Thoracic aorta (tissue), 2 donors: ENCODE measurements around the gene KIAA1755. TPM values are rescaled to one million over a fixed set of nuclear protein-coding genes. Genes with fewer than 3 reads are reported as not detected.

Experiments
- ATAC-seq: fragments of 150-250 bp; one replicate; pipeline ENCODE4 v1.8.0; 2017; ENCODE audit warnings: low read depth; ENCODE audit not compliant: insufficient number of reproducible peaks, low FRiP score
- DNase-seq: peaks from one replicate; pipeline ENCODE4 v3.0.0-alpha.2; 2020; ENCODE audit warnings: low spot score
- H3K27ac ChIP-seq, 2 donors: fragments of 200-600 bp; sonication (generic); 1 replicate in 1 of 2; 2 replicates in 1 of 2; pipeline ENCODE4 v1.5.1; 2016; ENCODE audit warnings: mild to moderate bottlenecking in 2 of 2, moderate library complexity in 2 of 2
- H3K27me3 ChIP-seq: fragments of 200-600 bp; sonication (generic); replicated peaks from 2 replicates; pipeline ENCODE4 v1.6.0; 2016; ENCODE audit warnings: mild to moderate bottlenecking; ENCODE audit not compliant: insufficient read depth
- H3K36me3 ChIP-seq: fragments of 200-600 bp; sonication (generic); one replicate; pipeline ENCODE4 v1.5.1; 2016
- H3K4me1 ChIP-seq, 2 donors: fragments of 200-600 bp; sonication (generic); 1 replicate in 1 of 2; 2 replicates in 1 of 2; pipeline versions ENCODE4 v1.5.1 to v1.6.0; 2016; ENCODE audit warnings: low read depth in 2 of 2, mild to moderate bottlenecking in 1 of 2; ENCODE audit not compliant: control insufficient read depth in 1 of 2
- H3K4me3 ChIP-seq: fragments of 200-600 bp; sonication (generic); 2 replicates; pipeline ENCODE4 v1.5.1; 2016; ENCODE audit warnings: mild to moderate bottlenecking
- H3K9me3 ChIP-seq: fragments of 200-600 bp; sonication (generic); 2 replicates; pipeline ENCODE4 v1.5.1; 2016
- total RNA-seq, 2 donors: library from RNA; depleted of rRNA; stranded (reverse); fragments of >200 nt; gene quantifications; one replicate each; pipeline versions ENCODE4 v1.1.0 to v1.2.3, GENCODE V29; 2016
- TF ChIP-seq, protein P1 (sequence below): fragments of 200-600 bp; sonication (generic); IDR thresholded peaks from one replicate; pipeline ENCODE4 v1.5.1; 2019; ENCODE audit warnings: antibody characterized with exemption

KIAA1755 gene
- total RNA-seq, 2 donors from 2014 or later: 11.0 to 45.4 TPM

DNA sequence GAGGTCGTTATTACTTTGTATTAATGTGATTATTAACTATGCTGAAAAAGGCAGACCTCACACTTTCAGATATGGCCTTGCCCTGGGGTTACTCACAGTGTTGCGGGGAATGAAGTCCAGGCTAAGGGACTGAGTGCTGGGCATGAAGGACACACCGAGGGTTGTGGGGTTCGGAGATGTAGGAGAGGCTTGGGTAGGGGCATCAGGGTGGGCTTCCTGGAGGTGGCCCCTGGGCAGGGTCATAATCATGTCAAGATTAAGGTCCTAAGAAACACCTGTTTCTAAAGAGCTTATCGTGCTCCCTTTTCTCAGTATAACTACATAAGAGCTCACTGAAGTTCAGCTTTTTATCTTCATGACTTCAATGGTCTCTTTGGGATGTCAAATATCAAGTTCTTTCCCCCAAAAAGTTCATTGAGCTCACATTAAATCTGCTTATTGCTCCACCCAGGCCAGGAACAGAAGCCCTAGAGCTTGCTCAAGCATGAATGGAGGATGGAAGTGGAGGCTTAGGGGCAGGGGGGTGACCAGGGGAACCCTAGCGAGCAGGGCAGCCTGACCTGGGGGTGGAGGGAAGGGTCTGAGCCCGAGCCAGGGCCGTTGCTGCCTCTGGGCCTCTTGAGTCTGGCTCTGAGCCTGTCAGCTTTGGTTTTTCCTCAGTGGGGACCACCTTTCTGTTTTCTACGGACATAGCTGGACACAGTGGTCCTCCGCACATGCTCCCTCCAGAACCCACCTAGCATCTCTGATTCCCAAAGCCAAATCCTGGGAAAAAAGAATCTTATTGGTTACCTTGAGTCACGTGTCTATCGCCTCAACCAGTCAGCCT lies 58.2 kb downstream of the KIAA1755 start:
- Histone ChIP-seq H3K4me3 (no peak overlapping the region), H3K27me3 (no peaks in the 10 kb centered on the region), H3K27ac (no peak overlapping the region), H3K9me3 (no peaks in the 10 kb centered on the region), H3K4me1 (no peaks in the 10 kb centered on the region), H3K36me3 (no peaks in the 10 kb centered on the region)
- no peak for ATAC-seq
- no peak for DNase-seq
- TF ChIP-seq, protein P1, sequence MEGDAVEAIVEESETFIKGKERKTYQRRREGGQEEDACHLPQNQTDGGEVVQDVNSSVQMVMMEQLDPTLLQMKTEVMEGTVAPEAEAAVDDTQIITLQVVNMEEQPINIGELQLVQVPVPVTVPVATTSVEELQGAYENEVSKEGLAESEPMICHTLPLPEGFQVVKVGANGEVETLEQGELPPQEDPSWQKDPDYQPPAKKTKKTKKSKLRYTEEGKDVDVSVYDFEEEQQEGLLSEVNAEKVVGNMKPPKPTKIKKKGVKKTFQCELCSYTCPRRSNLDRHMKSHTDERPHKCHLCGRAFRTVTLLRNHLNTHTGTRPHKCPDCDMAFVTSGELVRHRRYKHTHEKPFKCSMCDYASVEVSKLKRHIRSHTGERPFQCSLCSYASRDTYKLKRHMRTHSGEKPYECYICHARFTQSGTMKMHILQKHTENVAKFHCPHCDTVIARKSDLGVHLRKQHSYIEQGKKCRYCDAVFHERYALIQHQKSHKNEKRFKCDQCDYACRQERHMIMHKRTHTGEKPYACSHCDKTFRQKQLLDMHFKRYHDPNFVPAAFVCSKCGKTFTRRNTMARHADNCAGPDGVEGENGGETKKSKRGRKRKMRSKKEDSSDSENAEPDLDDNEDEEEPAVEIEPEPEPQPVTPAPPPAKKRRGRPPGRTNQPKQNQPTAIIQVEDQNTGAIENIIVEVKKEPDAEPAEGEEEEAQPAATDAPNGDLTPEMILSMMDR: no peak

DNA sequence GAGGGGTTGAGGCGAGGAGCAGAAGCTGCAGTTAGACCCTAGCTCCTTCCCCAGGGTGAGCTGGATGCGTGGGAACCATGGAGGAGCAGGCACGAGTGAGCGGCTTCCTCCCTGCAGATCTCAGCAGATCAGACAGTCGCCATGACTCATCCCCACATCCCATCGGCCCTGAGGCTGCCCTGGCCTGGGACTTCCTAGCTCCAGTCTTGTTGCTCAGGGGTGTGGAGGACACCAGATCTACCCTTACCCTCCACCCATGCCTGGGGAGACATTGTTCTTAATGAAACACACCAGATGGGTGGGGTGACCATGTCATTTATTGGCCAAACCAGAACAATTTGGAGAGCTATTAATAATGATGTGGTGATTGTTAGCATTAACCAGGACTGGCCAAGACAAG lies 59.2 kb downstream of the KIAA1755 start:
- Histone ChIP-seq H3K4me3 (no peak overlapping the region), H3K4me1 (peaks cover 2 to 6% of the 10 kb centered on the region in 2 donors), H3K27ac (no peak overlapping the region), H3K9me3 (no peaks in the 10 kb centered on the region), H3K36me3 (no peaks in the 10 kb centered on the region), H3K27me3 (no peaks in the 10 kb centered on the region)
- TF ChIP-seq, protein P1: no peak
- ATAC-seq: no peak
- DNase-seq: no peak

DNA sequence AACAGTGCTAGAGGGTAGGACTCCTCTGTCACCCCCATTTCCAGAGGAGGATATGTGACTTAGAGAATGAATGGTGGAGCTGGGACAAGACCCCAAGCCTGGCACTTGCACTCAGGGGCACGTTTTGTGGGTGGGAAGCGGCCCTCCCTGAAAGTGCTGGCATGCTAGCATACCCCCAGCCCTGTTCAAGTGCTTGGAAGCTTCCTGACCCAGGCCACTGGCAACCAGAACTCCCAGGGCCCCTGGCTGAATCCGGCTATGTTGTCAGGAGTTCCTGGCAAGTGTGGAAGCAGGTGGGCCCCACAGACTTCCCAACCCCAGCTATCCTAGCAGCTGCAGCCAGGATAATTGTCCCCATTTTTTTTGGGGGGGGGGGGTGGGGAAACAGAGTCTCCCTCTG lies 59.9 kb downstream of the KIAA1755 start:
- Histone ChIP-seq H3K4me1 (peaks cover 2 to 13% of the 10 kb centered on the region in 2 donors), H3K9me3 (no peaks in the 10 kb centered on the region), H3K27ac (no peak overlapping the region), H3K27me3 (no peaks in the 10 kb centered on the region), H3K36me3 (no peaks in the 10 kb centered on the region), H3K4me3 (no peak overlapping the region)
- ATAC-seq (no peak), DNase-seq (no peak)
- TF ChIP-seq, protein P1: no peak

DNA sequence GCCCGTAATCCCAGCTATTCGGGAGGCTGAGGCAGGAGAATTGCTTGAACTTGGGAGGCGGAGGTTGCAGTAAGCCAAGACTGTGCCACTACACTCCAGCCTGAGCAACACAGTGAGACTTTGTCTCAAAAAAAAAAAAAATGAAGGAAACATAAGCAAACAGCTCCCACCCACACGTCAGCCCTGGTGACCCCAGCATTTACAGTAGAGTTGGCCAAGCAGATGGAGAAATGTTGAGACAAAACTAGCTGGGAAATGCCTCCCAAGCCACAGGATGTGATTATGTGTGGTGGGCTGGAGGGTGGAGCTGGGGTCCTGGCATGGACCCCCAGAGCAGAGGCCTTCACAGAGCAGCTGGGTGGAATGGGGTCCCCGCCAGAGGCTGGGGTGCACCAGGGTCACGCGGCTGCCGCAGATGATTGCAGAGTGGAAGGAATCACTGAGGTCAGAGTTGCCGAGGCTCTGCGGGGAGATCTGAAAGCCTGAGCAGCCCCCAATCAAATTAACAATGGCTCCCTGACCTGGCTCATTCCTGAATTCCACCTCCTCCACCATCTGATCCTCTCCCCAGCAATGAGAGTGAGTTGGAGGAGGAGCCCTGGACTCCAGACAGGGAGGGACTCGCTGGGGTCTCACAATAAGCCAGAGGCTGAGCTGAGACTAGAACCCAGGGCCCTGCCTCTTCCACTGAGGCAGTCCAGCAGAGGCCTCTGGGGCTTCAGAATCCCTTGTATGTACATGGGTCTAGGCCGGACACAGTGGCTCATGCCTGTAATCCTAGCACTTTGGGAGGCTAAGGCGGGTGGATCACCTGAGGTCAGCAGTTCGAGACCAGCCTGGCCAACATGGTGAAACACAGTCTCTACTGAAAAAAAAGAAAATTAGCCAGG lies 60.8 kb downstream of the KIAA1755 start:
- ATAC-seq (no peak), DNase-seq (no peak)
- Histone ChIP-seq H3K27me3 (no peaks in the 10 kb centered on the region), H3K36me3 (no peaks in the 10 kb centered on the region), H3K4me1 (peaks cover 2 to 15% of the 10 kb centered on the region in 2 donors), H3K4me3 (no peak overlapping the region), H3K27ac (no peak overlapping the region), H3K9me3 (no peaks in the 10 kb centered on the region)
- TF ChIP-seq, protein P1: no peak

DNA sequence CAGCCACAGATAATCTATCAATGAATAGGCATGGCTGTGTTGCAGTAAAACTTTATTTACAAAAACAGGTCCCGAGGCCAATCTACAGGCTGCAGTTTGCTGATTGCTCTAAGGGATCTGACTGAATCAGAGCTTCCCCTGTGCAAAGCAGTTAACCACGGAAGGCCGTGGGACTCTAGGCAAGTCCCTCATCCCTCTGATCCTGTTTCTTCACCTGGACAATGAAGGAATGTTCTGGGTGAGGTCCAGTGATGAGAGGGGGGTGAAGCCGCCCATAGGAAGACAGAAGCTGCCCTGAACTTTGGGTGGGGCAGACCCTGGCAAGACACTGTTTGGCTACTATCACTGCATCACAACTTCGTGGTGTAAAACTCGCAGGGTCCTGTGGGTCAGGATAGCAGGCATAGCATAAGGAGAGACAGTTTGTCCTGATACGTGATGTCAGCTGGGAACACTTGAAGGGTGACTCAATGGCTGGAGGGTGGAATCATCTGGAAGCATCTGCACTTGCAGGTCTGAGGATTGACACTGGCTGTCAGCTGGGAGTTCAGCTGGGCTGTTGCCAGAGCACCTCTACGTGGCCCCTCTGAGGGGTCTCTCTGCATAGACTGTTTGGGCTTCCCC lies 62.2 kb downstream of the KIAA1755 start:
- Histone ChIP-seq H3K27ac (no peak overlapping the region), H3K4me3 (no peak overlapping the region), H3K27me3 (no peaks in the 10 kb centered on the region), H3K36me3 (no peaks in the 10 kb centered on the region), H3K4me1 (peaks cover 2 to 15% of the 10 kb centered on the region in 2 donors), H3K9me3 (no peaks in the 10 kb centered on the region)
- ATAC-seq (no peak), DNase-seq (no peak)
- TF ChIP-seq, protein P1: no peak
